ENCODE data around the gene IFT88.

- TF ChIP-seq, protein P1, sequence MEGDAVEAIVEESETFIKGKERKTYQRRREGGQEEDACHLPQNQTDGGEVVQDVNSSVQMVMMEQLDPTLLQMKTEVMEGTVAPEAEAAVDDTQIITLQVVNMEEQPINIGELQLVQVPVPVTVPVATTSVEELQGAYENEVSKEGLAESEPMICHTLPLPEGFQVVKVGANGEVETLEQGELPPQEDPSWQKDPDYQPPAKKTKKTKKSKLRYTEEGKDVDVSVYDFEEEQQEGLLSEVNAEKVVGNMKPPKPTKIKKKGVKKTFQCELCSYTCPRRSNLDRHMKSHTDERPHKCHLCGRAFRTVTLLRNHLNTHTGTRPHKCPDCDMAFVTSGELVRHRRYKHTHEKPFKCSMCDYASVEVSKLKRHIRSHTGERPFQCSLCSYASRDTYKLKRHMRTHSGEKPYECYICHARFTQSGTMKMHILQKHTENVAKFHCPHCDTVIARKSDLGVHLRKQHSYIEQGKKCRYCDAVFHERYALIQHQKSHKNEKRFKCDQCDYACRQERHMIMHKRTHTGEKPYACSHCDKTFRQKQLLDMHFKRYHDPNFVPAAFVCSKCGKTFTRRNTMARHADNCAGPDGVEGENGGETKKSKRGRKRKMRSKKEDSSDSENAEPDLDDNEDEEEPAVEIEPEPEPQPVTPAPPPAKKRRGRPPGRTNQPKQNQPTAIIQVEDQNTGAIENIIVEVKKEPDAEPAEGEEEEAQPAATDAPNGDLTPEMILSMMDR (IDR thresholded peaks at IDR 0.05) = no peak
- TF ChIP-seq POLR2A (IDR thresholded peaks at IDR 0.05) = no peak
These were observed 16.9 kb downstream of the IFT88 start for GRCh38 chr13:20583803-20584293.
